ENCODE measurements around the gene IKZF1. TPM values are rescaled to one million over a fixed set of nuclear protein-coding genes. Genes with fewer than 3 reads are reported as not detected.
A peak's percentile ranks its signal among the peaks of the same experiment; 100 is the strongest.

Gene IKZF1
- total and polyA plus RNA-seq, 9 of the 15 experiments (the other 6 are each of a cell fraction or from before 2014, with no cell fraction given), result 12.6 to 85.3 (median 44.7) TPM

GRCh38 chr7:50307368-50308032 lies 3.0 kb downstream of the IKZF1 start (continued):
- TF ChIP-seq ZBTB34 (CRISPR knock-in tag; IDR thresholded peaks at IDR 0.05) (no peak), MLLT1 (IDR thresholded peaks at IDR 0.05) (peak; percentile 9 to 31; a peak in 3 of 4 replicates), PBX2 (CRISPR knock-in tag; IDR thresholded peaks at IDR 0.05; ENCODE audit: low read depth) (no peak), PBX2 (tag; conservative IDR thresholded peaks at IDR 0.05; ENCODE audit: low read depth) (peak; percentile 12; the same call in 1 of the 2 replicates), TOE1 (IDR thresholded peaks at IDR 0.05; ENCODE audit: borderline replicate concordance) (no peak), TOE1 (CRISPR knock-in tag; IDR thresholded peaks at IDR 0.05; ENCODE audit: borderline replicate concordance, low read depth) (no peak), TBP (optimal IDR thresholded peaks at IDR 0.05; ENCODE audit: low read depth, low read length) (peak; percentile 51), ZNF316 (IDR thresholded peaks at IDR 0.05) (peak; percentile 91), ZBTB17 (CRISPR knock-in tag; IDR thresholded peaks at IDR 0.05) (0 out of 2 replicates have a peak, but pooled peaks have one; percentile 60), AFF4 (CRISPR knock-in tag; IDR thresholded peaks at IDR 0.05) (no peak), RAD21 (CRISPR knock-in tag; conservative IDR thresholded peaks at IDR 0.05 in 1 of 2, IDR thresholded peaks at IDR 0.05 in 1 of 2) (peak in 1 of 2 experiments; percentile 17; a peak in 2 of 4 replicates)
- TF ChIP-seq, protein P1, sequence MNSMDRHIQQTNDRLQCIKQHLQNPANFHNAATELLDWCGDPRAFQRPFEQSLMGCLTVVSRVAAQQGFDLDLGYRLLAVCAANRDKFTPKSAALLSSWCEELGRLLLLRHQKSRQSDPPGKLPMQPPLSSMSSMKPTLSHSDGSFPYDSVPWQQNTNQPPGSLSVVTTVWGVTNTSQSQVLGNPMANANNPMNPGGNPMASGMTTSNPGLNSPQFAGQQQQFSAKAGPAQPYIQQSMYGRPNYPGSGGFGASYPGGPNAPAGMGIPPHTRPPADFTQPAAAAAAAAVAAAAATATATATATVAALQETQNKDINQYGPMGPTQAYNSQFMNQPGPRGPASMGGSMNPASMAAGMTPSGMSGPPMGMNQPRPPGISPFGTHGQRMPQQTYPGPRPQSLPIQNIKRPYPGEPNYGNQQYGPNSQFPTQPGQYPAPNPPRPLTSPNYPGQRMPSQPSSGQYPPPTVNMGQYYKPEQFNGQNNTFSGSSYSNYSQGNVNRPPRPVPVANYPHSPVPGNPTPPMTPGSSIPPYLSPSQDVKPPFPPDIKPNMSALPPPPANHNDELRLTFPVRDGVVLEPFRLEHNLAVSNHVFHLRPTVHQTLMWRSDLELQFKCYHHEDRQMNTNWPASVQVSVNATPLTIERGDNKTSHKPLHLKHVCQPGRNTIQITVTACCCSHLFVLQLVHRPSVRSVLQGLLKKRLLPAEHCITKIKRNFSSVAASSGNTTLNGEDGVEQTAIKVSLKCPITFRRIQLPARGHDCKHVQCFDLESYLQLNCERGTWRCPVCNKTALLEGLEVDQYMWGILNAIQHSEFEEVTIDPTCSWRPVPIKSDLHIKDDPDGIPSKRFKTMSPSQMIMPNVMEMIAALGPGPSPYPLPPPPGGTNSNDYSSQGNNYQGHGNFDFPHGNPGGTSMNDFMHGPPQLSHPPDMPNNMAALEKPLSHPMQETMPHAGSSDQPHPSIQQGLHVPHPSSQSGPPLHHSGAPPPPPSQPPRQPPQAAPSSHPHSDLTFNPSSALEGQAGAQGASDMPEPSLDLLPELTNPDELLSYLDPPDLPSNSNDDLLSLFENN (IDR thresholded peaks at IDR 0.05; ENCODE audit: low read depth in 2 of 2, low read length in 2 of 2), result no peak
